Subcutaneous adipose tissue (tissue), 4 donors: ENCODE data around the gene PLPP4. TPM values are rescaled to one million over a fixed set of nuclear protein-coding genes. Genes with fewer than 3 reads are reported as not detected.

Experiments used
- CTCF ChIP-seq: fragments of 450-650 bp; IDR thresholded peaks from one replicate; pipeline ENCODE4 v1.5.1; 2016; ENCODE audit warnings: low read depth, mild to moderate bottlenecking, control low read depth, antibody characterized with exemption, moderate library complexity
- total RNA-seq, 4 donors: library from RNA; depleted of rRNA; stranded (reverse); fragments of >200 nt; gene quantifications; one replicate each; pipeline ENCODE4 v1.1.0, GENCODE V29; 2016

Gene PLPP4
- total RNA-seq, 4 donors from 2014 or later: 2.5 TPM; not detected in 3

- no peak for TF ChIP-seq CTCF
Observed at GRCh38 chr10:120433141-120433540, 23.9 kb upstream of the PLPP4 start.

- no peak for TF ChIP-seq CTCF
Observed at GRCh38 chr10:120436439-120437112, 20.5 kb upstream of the PLPP4 start.

GRCh38 chr10:120437541-120437940, 19.5 kb upstream of the PLPP4 start:
- TF ChIP-seq CTCF: no peak

- TF ChIP-seq CTCF: no peak
Observed at GRCh38 chr10:120451968-120452367, 5.1 kb upstream of the PLPP4 start.

- no peak for TF ChIP-seq CTCF
Observed at GRCh38 chr10:120453319-120453718, 3.7 kb upstream of the PLPP4 start.

- TF ChIP-seq CTCF: no peak
Observed at GRCh38 chr10:120453886-120454285, 3.1 kb upstream of the PLPP4 start.

- TF ChIP-seq CTCF: no peak
Observed at GRCh38 chr10:120455004-120455403, 2.0 kb upstream of the PLPP4 start.
